Activated T-cell treated with anti-CD3 and anti-CD28 coated beads, Interleukin-2, amount 50 U/mL, for 1 hour (primary cell): ENCODE data around the gene TESK1.
"Not testable (repeated sequence)": the region's sequence is repeated elsewhere in the genome, so short reads cannot be mapped to it uniquely, and the experiment has no call there.

Source experiments
- DNase-seq: peaks from one replicate; pipeline ENCODE4 v3.0.0-alpha.2; 2020

TESK1 gene

DNA sequence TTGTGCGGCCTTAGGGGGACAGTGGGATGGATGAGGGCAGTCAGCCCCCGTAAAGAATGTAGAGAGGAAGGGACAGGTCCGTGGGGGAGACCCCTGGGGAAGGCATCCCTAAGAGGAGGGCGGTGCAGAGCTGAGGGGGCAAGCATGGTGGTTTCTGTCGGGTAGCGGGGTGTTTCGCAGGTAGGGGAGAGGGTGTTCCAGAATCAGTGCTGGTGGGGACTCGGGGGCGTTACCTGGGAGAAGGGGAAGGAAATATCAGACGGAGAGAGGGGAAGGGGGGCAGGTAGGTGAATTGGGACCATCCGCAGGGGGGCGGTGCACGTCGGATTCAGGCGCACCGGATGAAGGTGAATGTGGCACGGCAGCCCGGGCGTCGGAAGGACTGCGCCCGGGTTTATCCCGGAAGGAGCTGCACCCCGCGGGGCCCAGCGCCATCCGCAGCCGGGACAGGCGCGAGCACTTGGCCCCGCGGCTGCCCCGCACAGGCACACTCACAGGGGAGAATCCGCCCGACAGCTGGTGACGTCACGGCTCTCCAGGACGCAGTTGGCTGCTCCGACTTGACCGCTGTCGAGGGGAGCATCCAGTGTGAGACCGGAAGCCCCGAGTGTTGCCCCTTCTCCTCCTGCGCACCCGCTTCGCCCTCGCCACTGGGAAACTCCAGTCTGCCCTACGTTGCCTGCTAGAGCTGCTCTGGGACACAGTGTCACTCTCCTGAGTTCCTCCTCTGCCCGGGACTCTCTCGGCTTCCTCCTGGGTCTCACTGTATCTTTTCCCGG lies 11.8 kb downstream of the TESK1 start:
- DNase-seq, result peak; percentile 72

DNA sequence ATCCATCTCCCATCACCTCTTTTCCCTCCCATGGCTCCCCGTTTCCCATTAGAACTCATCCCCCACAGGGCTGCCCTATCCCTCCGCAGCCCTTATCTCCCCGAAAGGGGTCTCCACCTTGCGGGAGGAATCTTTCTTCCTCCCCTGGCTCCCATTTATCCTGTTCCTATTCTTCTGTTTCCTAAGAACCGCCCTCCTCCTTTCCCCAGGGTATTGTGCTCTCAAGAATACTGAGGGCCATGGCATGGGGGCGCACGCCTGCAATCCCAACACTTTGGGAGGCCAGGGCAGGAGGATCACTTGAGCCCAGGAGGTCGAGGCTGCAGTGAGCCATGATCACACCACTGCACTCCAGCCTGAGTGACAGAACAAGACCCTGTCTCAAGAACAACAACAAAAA lies 12.5 kb downstream of the TESK1 start:
- no peak for DNase-seq

DNA sequence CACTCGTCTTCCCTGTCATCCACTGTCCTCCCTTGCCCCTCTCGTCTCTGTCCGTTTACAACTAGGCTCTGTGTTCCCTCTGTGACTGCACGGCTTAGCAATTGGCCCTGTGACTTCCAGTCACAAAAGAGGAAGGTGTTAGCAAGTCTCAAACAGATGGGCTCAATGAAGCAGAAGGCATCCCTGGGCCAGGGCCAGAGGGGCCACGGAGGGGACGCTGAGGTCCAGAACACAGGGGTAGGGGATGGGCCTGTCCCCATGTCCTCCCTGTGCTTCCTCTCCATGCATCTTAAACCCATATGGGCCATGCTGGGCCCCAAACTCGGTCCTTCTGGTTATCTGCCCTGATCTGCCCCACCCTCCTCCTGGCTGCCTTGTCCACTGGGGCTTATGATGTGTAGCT lies 13.3 kb downstream of the TESK1 start, which contains the start of gene CD72:
Gene CD72 (minus strand): TSS at position 89 of the 403 bp plus-strand sequence. CDS start 110 bp downstream, outside the sequence.
- DNase-seq, result no peak

DNA sequence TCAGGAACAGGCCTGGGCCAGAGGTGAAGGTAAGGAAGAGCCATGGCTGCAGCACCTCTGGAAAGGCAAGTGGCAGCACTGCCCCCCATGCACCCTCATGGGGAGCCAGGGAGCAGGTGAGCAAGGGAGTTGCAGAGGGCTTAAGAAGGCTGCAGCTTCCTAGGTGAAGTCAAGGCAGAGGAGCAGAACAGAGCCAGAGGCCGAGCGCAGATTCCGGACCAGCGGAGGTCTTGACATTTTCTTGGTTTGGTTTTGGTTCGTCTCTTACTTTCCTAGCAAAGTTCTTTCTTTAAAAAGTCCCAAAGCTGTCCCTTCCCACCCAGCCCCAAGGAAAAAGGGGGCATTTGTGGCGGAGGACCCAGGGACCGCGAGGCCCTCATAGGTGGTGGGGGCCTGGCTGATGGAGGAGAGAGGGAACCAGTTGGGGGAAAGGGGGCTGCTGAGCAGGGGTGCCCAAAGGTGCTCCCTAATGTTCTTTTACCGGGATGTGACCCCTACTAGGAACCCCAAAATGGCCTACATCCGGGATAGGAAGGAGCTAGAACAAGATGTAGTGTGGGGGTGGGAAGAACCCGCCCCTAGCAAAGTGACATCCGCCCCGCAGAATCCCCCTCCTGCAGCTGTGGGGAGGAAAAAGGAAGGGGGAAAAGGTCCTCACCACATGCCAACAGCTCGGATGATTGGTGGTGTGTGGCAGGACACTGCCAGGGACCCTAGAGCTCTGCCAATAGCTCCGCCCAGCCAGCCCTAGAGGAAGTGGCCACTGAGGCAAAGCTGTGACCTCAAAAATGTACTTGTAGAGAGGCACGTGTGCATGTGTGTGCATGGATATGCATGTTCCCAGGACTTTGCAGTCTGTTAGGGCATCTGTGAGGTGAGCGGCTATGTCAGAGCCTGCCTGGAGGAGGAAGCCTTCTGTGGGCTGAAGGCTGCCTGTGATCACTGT lies 14.1 kb downstream of the TESK1 start:
- DNase-seq, result peak; percentile 34

DNA sequence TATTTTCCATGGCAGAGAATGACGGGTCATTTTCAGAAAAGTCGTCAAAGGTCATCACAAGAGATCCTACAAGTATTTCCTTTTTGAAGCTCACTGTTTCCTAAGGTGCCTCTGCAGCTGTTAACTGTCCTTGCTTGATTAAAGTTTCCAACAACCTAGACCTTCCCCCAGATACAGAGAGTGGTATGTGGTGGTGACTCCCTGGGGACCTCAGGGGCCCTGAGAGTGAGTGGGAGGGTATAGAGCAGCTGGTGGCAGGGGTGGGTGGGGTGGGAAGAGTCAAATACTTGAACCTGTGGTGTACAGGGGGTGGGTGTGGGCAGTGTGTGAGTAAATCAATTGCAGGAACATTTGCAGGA lies 14.7 kb downstream of the TESK1 start:
- no peak for DNase-seq

DNA sequence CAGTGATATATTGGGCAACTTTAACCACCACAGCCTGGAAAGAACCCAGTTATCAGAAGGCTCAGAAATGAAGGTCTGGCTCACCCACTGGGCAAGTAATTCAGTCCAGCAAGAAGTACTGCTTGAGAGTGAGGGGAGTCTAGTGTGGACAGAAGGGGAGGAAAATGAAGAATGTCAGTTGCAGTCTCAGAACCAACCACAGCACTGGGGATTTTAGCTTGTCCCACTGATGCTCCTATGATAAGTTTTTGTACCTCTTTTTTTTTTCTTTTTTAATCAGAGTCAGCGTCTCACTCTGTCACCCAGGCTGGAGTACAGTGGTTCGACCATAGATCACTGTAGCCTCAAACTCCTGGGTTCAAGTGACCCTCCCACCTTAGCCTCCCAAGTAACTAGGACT lies 22.5 kb downstream of the TESK1 start:
- no peak for DNase-seq

DNA sequence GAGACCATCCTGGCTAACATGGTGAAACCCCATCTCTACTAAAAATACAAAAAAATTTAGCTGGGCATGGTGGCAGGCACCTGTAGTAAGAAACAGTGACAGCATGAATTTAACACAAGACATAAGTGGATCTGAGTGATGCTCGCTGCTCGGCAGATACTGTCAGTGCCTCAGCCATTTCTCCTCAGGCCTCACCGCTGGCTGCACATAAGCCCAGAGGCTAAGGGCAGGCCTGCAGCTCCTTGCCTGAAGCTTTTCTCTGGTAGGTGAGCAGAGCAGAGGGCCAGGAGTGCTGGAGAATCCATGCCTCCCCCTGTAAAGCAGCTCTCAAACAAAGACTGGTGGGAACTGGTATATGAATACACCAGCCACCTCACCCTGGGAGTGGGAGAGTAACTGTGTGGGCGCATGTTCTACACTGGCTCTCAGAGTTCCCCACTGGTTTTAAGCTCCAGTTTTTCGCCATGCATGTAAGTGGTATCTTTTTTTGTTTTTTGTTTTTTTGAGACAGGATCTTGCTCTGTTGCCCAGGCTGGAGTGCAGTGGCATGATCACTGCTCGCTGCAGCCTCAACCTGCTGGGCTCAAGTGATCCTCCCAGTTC lies 23.4 kb downstream of the TESK1 start:
- DNase-seq, result no peak

DNA sequence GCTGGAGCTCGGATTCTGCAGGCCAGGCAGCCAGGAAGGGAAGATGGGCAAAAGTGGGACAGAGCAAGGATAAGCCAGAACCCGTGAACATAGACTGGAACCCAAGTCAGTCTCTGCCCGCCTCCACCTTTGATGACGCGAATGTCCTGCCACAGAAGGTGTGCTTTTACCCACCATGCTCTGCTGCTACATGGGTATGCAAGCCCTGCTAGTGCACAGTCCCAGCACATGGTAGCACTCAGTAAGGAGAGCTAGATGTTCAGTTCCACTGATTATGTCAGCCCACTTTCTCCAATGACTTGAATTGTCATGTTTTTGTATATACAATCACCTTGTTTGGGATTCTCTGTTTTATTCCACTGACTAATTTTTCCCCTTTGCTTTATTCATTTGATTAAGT lies 24.5 kb downstream of the TESK1 start:
- DNase-seq, result no peak

DNA sequence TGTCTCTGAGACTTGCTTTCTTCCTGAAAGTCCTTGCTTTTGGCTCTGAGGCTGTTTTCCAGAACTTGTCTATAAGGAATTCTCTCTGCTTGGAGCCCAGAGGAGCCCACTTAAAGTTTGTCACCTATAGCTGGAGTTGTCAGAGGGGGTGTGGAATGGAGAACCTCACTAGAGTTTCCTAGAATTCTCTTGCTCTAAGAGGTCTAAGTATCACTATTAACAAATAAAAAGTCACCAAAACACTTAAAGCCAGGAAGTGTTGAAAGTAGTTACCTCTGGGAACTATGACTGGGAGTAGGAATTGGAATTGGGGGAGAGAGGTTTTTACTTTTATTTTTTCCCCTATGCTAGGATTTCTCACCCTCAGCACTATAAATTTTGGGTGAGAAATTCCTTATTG lies 30.7 kb downstream of the TESK1 start:
- no peak for DNase-seq

DNA sequence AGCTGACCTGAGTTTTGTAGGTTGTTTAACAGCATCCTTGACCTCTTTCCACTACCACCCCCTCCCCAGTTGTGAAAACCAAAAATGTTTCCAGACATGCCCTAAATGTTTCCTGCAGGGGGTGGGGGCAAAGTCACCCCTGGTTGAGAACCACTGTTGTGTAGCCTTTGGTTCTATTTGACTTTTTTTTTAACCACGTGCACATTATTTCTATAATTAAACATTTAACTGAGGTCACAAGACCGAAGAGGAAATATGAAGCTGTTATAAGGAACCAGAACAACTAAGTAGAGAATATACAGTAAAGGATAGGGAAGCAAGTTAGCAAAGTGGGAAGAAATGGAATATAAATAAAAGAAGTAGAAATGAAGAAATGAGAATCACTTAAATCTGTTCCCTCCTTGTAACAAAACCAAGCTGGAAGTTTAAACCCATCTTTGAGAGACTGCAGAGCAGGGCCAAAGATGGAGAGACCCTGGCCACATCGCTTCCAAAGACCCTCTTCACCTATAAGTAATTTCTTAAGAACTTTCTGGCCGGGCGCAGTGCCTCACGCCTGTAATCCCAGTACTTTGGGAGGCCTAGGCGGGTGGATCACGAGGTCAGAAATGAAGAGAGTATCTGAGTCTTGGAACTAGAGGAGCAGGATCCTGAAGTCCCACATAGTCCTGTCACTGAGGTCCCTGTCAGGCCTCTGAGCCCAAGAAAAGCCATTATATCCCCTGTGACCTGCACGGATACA lies 31.2 kb downstream of the TESK1 start:
- DNase-seq, result no peak

DNA sequence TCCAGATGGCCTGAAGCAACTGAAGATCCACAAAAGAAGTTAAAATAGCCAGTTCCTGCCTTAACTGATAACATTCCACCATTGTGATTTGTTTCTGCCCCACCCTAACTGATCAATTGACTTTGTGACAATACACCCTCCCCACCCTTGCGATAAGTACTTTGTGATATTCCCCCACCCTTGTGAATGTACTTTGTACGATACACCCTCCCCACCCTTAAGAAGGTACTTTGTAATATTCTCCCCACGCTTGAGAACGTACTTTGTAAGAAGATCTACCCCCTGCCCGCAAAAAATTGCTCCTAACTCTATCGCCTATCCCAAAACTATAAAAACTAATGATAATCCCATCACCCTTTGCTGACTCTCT lies 31.8 kb downstream of the TESK1 start:
- not testable (repeated sequence) for DNase-seq

DNA sequence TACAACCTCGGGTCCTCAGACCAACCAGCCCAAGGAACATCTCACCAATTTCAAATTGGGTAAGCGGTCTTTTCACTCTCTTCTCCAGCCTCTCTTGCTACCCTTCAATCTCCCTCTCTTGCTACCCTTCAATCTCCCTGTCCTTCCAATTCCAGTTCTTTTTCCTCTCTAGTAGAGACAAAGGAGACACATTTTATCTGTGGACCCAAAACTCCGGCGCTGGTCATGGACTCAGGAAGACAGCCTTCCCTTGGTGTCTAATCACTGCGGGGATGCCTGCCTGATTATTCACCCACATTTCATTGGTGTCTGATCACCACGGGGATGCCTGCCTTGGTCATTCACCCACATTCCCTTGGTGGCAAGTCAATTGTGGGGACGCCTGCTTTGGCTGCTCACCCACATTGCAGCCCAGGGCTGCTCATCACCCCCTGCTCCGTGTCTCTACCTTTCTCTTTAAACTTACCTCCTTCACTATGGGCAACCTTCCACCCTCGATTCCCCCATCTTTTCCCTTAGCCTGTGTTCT lies 32.4 kb downstream of the TESK1 start:
- DNase-seq, result not testable (repeated sequence)

DNA sequence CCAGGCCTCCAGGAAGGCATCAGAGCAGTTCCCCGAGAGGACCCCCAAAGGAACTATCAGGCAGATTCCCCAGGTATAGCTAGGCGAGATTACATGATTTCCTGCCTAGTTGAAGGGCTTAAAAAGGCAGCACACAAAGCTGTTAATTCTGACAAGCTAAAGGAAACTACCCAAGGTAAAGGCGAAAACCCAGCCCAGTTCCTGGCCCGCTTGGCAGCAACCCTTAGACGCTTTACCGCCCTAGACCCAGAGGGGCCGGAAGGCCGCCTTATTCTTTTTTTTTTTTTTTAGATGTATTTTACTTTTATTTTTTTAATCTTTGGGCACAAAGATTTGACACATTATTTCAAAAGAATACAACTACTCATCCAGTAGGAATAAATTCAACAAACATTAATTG lies 33.7 kb downstream of the TESK1 start:
- DNase-seq, result not testable (repeated sequence)

DNA sequence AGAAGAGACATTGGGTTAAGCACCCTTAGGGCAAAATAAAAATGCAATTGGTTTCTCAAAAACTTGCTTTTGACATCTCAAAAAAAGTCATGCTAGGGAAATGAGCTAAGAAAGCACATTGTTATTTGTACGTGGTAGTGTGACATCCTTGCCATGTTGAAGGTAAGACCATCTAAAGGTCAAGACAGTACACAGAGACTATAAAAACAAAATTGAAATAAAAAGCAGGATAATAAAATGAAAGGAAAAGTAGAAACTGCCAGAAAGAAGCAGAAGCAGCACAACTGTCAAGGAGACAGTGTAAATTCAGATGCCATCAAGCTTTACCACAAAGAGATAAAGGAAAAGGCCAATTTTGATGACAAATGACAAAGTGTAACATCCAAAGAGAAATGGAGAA lies 34.2 kb downstream of the TESK1 start:
- DNase-seq, result not testable (repeated sequence)

DNA sequence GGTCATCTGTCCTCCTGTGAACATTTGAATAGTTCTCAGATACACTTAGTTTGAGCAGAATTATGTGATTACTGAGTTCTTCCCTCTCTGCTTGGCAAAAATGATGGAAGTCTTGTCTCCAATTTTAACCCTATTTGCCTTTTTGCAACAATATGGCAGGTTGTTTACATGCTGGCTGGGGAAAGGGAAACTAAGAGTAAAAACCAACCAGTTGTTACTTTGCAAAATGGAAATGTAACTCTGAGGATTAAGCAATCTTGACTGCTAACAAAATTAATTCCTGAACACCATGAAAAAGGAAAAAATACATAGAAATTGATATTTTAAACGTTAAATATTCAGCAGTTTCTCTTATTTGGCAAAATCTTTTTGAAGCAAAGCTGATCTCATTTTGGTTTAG lies 34.6 kb downstream of the TESK1 start:
- DNase-seq, result no peak

DNA sequence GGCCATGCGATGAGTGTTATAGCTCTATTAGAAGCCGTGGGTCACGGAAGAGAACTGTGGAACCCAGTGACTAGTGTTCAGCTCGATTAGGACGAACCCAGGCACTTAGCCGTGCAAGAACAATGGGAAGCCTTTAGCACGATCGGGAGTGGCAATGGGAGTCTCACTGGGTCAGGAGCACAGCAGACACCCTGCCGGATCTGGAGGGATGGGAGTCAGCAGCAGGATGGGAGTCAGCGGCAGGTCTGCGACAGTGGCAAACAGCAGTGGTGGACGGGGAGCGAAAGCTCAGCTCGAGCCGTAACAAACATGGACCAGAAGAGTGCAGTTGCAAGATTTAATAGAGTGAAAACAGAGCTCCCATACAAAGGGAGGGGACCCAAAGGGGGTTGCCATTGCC lies 35.4 kb downstream of the TESK1 start:
- DNase-seq, result not testable (repeated sequence)

DNA sequence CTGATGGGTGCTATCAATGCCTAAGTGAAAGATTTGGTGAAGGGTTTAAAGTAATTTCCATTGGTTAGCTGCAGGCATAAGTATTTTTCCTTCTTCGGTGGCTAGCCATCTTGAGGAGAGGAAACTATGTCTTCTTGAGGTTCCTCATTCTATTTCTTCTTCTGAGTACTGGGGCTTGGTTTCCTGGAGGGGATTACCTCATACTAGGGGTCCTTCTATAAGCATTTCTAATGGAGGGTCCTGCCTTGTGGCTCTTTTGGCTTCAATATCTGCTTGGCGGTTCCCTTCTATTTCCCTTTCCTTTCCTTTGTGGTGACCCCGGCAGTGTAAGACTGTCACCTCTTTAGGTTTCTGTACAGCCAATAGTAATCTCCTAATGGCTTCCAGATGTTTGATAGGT lies 36.4 kb downstream of the TESK1 start:
- DNase-seq, result not testable (repeated sequence)

DNA sequence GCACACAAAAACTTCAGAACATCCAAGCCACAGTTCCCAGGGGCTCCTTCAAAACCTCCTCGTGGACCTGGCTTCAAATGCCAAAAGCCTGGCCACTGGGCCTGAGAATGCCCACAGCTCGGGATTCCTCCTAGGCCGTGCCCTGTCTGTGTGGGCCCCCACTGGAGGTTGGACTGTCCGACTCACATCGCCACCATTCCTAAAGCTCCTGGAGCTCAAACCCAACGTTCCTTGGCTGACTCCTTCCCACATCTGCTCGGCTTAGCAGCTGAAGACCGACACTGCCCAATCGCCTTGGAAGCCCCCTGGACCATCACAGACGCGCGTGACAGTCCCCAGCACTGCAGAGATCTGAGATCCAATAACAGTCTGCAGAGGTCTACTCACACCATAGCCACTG lies 38.0 kb downstream of the TESK1 start:
- DNase-seq, result no peak

DNA sequence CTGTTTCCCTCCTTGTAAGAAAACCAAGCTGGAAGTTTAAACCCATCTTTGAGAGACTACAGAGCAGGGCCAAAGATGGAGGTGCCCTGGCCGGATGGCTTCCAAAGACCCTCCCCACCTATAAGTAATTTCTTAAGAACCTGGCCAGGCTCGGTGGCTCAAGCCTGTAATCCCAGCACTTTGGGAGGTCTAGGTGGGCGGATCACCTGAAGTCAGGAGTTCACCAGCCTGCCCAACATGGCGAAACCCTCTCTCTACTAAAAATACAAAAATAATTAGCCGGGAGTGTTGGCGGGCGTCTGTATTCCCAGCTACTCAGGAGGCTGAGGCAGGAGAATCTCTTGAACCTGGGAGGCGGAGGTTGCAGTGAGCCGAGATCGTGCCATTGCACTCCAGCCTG lies 40.7 kb downstream of the TESK1 start:
- DNase-seq, result not testable (repeated sequence)

DNA sequence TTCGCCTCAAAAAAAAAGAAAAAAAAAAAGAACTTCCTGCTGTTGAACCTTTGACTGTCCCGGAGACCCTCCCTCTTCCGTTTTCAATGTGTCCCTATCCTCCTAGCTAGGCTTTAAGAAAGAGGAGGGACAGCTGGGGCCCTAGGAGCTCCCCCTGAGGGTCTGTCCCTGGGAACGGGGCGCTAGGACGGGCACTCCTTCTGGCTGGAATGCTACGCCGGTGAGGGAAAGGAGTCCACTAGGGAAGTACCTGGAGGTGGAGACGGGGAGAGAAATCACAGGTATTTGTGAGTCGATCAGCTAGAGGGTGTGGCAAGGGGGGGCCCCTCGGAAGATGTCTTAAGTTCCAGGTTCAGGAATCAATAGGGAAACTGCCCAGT lies 41.1 kb downstream of the TESK1 start:
- no peak for DNase-seq

DNA sequence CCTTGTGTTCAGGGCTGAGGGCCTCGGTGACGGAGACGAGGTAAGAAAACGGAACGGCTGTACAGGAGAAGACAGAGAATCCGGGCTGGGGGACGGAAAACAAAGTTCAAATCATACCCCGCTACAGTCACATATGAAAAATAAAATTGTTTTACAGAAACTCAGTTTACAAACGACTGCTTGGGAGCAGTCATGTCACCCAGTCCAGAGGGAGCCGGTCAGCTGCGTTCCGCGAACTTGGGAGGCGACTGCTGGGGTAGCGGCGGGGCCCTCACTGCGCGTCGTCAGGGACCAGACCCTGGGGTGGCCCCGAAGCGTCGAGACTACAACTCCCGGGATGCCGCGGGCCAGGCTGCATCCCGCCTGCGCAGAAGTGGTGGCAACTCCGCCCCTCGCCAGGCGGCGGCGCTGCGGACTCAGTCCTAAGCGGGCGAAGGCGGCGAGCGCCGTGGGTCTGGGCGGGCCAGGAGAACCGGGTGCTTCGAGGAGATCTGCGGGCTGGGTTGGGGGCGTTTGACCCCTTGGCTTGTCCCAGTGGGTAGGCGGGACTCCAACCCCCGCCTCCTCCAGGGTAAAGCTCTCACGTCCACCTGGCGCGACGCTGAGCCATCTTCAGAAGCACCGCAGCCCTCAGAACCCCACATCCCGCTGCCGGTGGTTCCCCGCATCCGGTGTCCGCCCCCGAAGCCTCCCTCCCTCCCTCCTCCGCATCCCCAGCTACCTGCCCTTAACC lies 41.6 kb downstream of the TESK1 start:
- DNase-seq, result peak; percentile 96
